ENCODE measurements around the gene DPEP2. TPM values are rescaled to one million over a fixed set of nuclear protein-coding genes. Genes with fewer than 3 reads are reported as not detected.
A peak's percentile ranks its signal among the peaks of the same experiment; 100 is the strongest.
"Not testable (repeated sequence)": the region's sequence is repeated elsewhere in the genome, so short reads cannot be mapped to it uniquely, and the experiment has no call there.

Gene DPEP2
- total RNA-seq, 1 donor, result not detected

GRCh38 chr16:68013440-68013839, 14.2 kb upstream of the DPEP2 start:
- H3K36me3 ChIP-seq (ENCODE audit: insufficient read depth, low read length), result no peaks in the 10 kb centered on the region
- no peaks in the 10 kb centered on the region for H3K4me1 ChIP-seq (ENCODE audit: insufficient read depth, low read length)
- no peaks in the 10 kb centered on the region for H3K79me2 ChIP-seq (ENCODE audit: insufficient read depth, low read length)
- no peak overlapping the region for H3K4me2 ChIP-seq (ENCODE audit: insufficient read depth, low read length)
- no peaks in the 10 kb centered on the region for H4K20me1 ChIP-seq (ENCODE audit: insufficient read depth, low read length)
- H2AFZ ChIP-seq (ENCODE audit: low read length), result no peak overlapping the region
- no peak for DNase-seq (ENCODE audit: insufficient read length, low spot score, missing footprints)
- H3K27me3 ChIP-seq (ENCODE audit: insufficient read depth, low read length), result peaks cover 5% of the 10 kb centered on the region
- no peaks in the 10 kb centered on the region for H3K9me3 ChIP-seq (ENCODE audit: low read depth, low read length)
- no peak overlapping the region for H3K4me3 ChIP-seq (ENCODE audit: insufficient read depth, low read length)
- H3K27ac ChIP-seq (ENCODE audit: low read depth, low read length), result no peak overlapping the region
- TF ChIP-seq CTCF (IDR thresholded peaks at IDR 0.05; ENCODE audit: extremely low read depth, low read depth, low read length), result no peak

- not testable (repeated sequence) for H2AFZ ChIP-seq (ENCODE audit: low read length); H3K79me2 ChIP-seq (ENCODE audit: insufficient read depth, low read length); H3K4me3 ChIP-seq (ENCODE audit: insufficient read depth, low read length); H4K20me1 ChIP-seq (ENCODE audit: insufficient read depth, low read length); H3K36me3 ChIP-seq (ENCODE audit: insufficient read depth, low read length); H3K9me3 ChIP-seq (ENCODE audit: low read depth, low read length); H3K4me1 ChIP-seq (ENCODE audit: insufficient read depth, low read length); H3K4me2 ChIP-seq (ENCODE audit: insufficient read depth, low read length); H3K27me3 ChIP-seq (ENCODE audit: insufficient read depth, low read length); H3K27ac ChIP-seq (ENCODE audit: low read depth, low read length); DNase-seq (ENCODE audit: insufficient read length, low spot score, missing footprints)
Measured at GRCh38 chr16:68009872-68010271, 10.6 kb upstream of the DPEP2 start.

GRCh38 chr16:68009157-68009735, 10.0 kb upstream of the DPEP2 start:
- DNase-seq (ENCODE audit: insufficient read length, low spot score, missing footprints), result peak; percentile 79
- Histone ChIP-seq H3K4me2 (ENCODE audit: insufficient read depth, low read length) (no peak overlapping the region), H3K9me3 (ENCODE audit: low read depth, low read length) (no peaks in the 10 kb centered on the region), H3K36me3 (ENCODE audit: insufficient read depth, low read length) (no peaks in the 10 kb centered on the region), H3K4me1 (ENCODE audit: insufficient read depth, low read length) (no peaks in the 10 kb centered on the region), H2AFZ (ENCODE audit: low read length) (no peak overlapping the region), H3K27ac (ENCODE audit: low read depth, low read length) (no peak overlapping the region), H3K4me3 (ENCODE audit: insufficient read depth, low read length) (no peak overlapping the region), H4K20me1 (ENCODE audit: insufficient read depth, low read length) (no peaks in the 10 kb centered on the region), H3K27me3 (ENCODE audit: insufficient read depth, low read length) (peaks cover 5% of the 10 kb centered on the region), H3K79me2 (ENCODE audit: insufficient read depth, low read length) (no peaks in the 10 kb centered on the region)
- no peak for TF ChIP-seq CTCF (IDR thresholded peaks at IDR 0.05; ENCODE audit: extremely low read depth, low read depth, low read length)

- TF ChIP-seq CTCF (IDR thresholded peaks at IDR 0.05; ENCODE audit: extremely low read depth, low read depth, low read length), result no peak
- Histone ChIP-seq H3K79me2 (ENCODE audit: insufficient read depth, low read length) (no peaks in the 10 kb centered on the region), H3K27ac (ENCODE audit: low read depth, low read length) (no peak overlapping the region), H3K4me2 (ENCODE audit: insufficient read depth, low read length) (no peak overlapping the region), H3K4me3 (ENCODE audit: insufficient read depth, low read length) (no peak overlapping the region), H4K20me1 (ENCODE audit: insufficient read depth, low read length) (no peaks in the 10 kb centered on the region), H3K9me3 (ENCODE audit: low read depth, low read length) (no peaks in the 10 kb centered on the region), H3K36me3 (ENCODE audit: insufficient read depth, low read length) (no peaks in the 10 kb centered on the region), H2AFZ (ENCODE audit: low read length) (no peak overlapping the region), H3K4me1 (ENCODE audit: insufficient read depth, low read length) (peaks cover 7% of the 10 kb centered on the region), H3K27me3 (ENCODE audit: insufficient read depth, low read length) (no peaks in the 10 kb centered on the region)
- no peak for DNase-seq (ENCODE audit: insufficient read length, low spot score, missing footprints)
Measured at GRCh38 chr16:68005786-68006286, 6.6 kb upstream of the DPEP2 start.
